A549 (cell line): ENCODE measurements around the gene MAZ. TPM values are rescaled to one million over a fixed set of nuclear protein-coding genes. Genes with fewer than 3 reads are reported as not detected.

Experiments used
- ATAC-seq, 2 experiments: fragments of 200-7000 bp in 1 of 2; fragments of >200 bp in 1 of 2; cut with Nextera tagmentation in 1 of 2; cut with Tn5 transposase in 1 of 2; 3 replicates each; pipeline versions ENCODE4 v1.8.0 to v1.9.1; 2018 to 2020; ENCODE audit warnings: mild to moderate bottlenecking in 1 of 2, moderate library complexity in 1 of 2
- CTCF ChIA-PET: fragments of 300-600 bp; sonication (Branson Sonifier 250); formaldehyde crosslinking; extraction: SDS; loops from one replicate; lab custom pipeline; 2021; ENCODE audit warnings: antibody characterized with exemption, inconsistent platforms; lab: Yijun Ruan, JAX
- POLR2A ChIA-PET: fragments of 350-600 bp; formaldehyde crosslinking; extraction: SDS; loops from one replicate; lab custom pipeline; 2021; ENCODE audit warnings: antibody characterized with exemption, inconsistent platforms; lab: Yijun Ruan, JAX
- DNase-seq, 2 experiments: peaks; one replicate each; pipeline versions ENCODE4 v3.0.0 to v3.0.0-alpha.2; 2011 to 2016; ENCODE audit warnings: low read depth in 1 of 2, low spot score in 1 of 2
- FAIRE-seq: peaks from 2 replicates; lab custom pipeline; 2011; peaks lifted over from hg19 to GRCh38; lab: Jason Lieb, UNC
- H3K27ac ChIP-seq, 2 experiments: fragments of >200 bp; sonication (Bioruptor Twin); formaldehyde crosslinking; 3 replicates each; pipeline ENCODE4 v1.5.1; 2016 to 2017
- H3K4me1 ChIP-seq: fragments of >200 bp; sonication (Bioruptor Twin); formaldehyde crosslinking; 3 replicates; pipeline ENCODE4 v1.6.1; 2016
- H3K4me2 ChIP-seq: fragments of >200 bp; sonication (Bioruptor Twin); formaldehyde crosslinking; 3 replicates; pipeline ENCODE4 v1.6.1; 2016
- H3K4me3 ChIP-seq: fragments of >200 bp; sonication (Bioruptor Twin); formaldehyde crosslinking; 3 replicates; pipeline ENCODE4 v1.5.1; 2016
- H3K9me3 ChIP-seq: fragments of >200 bp; sonication (Bioruptor Twin); formaldehyde crosslinking; 3 replicates; pipeline ENCODE4 v1.6.1; 2016
- ATOH8 ChIP-seq: fragments of 250-450 bp; sonication (Bioruptor Pico); IDR thresholded peaks from 2 replicates; pipeline ENCODE4 v1.5.0; 2020; ENCODE audit warnings: low read depth, mild to moderate bottlenecking, moderate library complexity
- E2F6 ChIP-seq: IDR thresholded peaks from 2 replicates; pipeline ENCODE4 v1.6.1; 2012; ENCODE audit warnings: low read depth, borderline replicate concordance
- EHMT2 ChIP-seq: fragments of 200-600 bp; sonication (generic); IDR thresholded peaks from 2 replicates; pipeline ENCODE4 v1.6.1; 2016; ENCODE audit warnings: antibody characterized with exemption, low read depth, mild to moderate bottlenecking, moderate library complexity
- EP300 ChIP-seq, 2 experiments: fragments of >200 bp; sonication (Bioruptor Twin); formaldehyde crosslinking; IDR thresholded peaks; 2 replicates in 1 of 2; 3 replicates in 1 of 2; pipeline ENCODE4 v1.6.1; 2016 to 2017
- FOXS1 ChIP-seq: fragments of 250-450 bp; sonication (Bioruptor Pico); IDR thresholded peaks from 2 replicates; pipeline ENCODE4 v1.5.0; 2020; ENCODE audit warnings: mild to moderate bottlenecking, moderate library complexity
- GATA3 ChIP-seq: IDR thresholded peaks from 2 replicates; pipeline ENCODE4 v1.6.1; 2012; ENCODE audit warnings: borderline replicate concordance
- HES2 ChIP-seq: fragments of >200 bp; sonication (Bioruptor Twin); formaldehyde crosslinking; IDR thresholded peaks from 2 replicates; pipeline ENCODE4 v1.6.1; 2016
- HEYL ChIP-seq: fragments of 250-450 bp; sonication (Bioruptor Pico); IDR thresholded peaks from 2 replicates; pipeline ENCODE4 v1.8.0; 2021; ENCODE audit warnings: mild to moderate bottlenecking, moderate library complexity
- HOXB5 ChIP-seq: fragments of 250-450 bp; sonication (Bioruptor Pico); IDR thresholded peaks from 2 replicates; pipeline ENCODE4 v1.5.0; 2020; ENCODE audit warnings: mild to moderate bottlenecking, moderate library complexity
- JUN ChIP-seq, 2 experiments: fragments of >200 bp; sonication (Bioruptor Twin); formaldehyde crosslinking; IDR thresholded peaks; 2 replicates in 1 of 2; 3 replicates in 1 of 2; pipeline ENCODE4 v1.6.1; 2016 to 2017
- JUNB ChIP-seq: fragments of >200 bp; sonication (Bioruptor Twin); formaldehyde crosslinking; IDR thresholded peaks from 2 replicates; pipeline ENCODE4 v1.6.1; 2016
- KDM1A ChIP-seq: fragments of 200-600 bp; sonication (generic); IDR thresholded peaks from 2 replicates; pipeline ENCODE4 v1.6.1; 2016; ENCODE audit warnings: low read depth, mild to moderate bottlenecking
- MAX ChIP-seq: IDR thresholded peaks from 2 replicates; pipeline ENCODE4 v1.6.1; 2012
- NFE2L2 ChIP-seq: fragments of 150-350 bp; conservative IDR thresholded peaks from 2 replicates; pipeline ENCODE4 v1.6.1; 2014; ENCODE audit warnings: low read length
- NR3C1 ChIP-seq: fragments of >200 bp; sonication (Bioruptor Twin); formaldehyde crosslinking; IDR thresholded peaks from 3 replicates; pipeline ENCODE4 v1.6.1; 2017
- PHF8 ChIP-seq: fragments of 200-600 bp; sonication (generic); IDR thresholded peaks from 2 replicates; pipeline ENCODE4 v1.6.1; 2016; ENCODE audit warnings: low read depth, mild to moderate bottlenecking, antibody characterized with exemption, moderate library complexity, borderline replicate concordance
- POLR2A ChIP-seq: IDR thresholded peaks from 2 replicates; pipeline ENCODE4 v1.6.1; 2012; ENCODE audit warnings: mild to moderate bottlenecking, low read length
- POLR2AphosphoS2 ChIP-seq: conservative IDR thresholded peaks from 2 replicates; pipeline ENCODE4 v1.6.1; 2012; ENCODE audit warnings: low read length, improper control_type of control experiment, inconsistent platforms
- RAD21 ChIP-seq, 2 experiments: fragments of >200 bp in 1 of 2; sonication (Bioruptor Twin) in 1 of 2; formaldehyde crosslinking in 1 of 2; IDR thresholded peaks in 1 of 2; conservative IDR thresholded peaks in 1 of 2; 2 replicates in 1 of 2; 3 replicates in 1 of 2; pipeline ENCODE4 v1.6.1; 2012 to 2018; ENCODE audit warnings: inconsistent platforms in 1 of 2
- REST ChIP-seq: fragments of 200-600 bp; sonication (generic); IDR thresholded peaks from 2 replicates; pipeline ENCODE4 v1.6.1; 2016; ENCODE audit warnings: antibody characterized with exemption, mild to moderate bottlenecking, moderate library complexity
- SREBF2 ChIP-seq: fragments of 450-650 bp; IDR thresholded peaks from 2 replicates; pipeline ENCODE4 v1.6.1; 2014; ENCODE audit warnings: mild to moderate bottlenecking, moderate library complexity
- TP53 ChIP-seq: fragments of 250-450 bp; sonication (Bioruptor Pico); IDR thresholded peaks from 2 replicates; pipeline ENCODE4 v1.5.0; 2021; ENCODE audit warnings: mild to moderate bottlenecking, moderate library complexity
- USF2 ChIP-seq: fragments of 450-650 bp; IDR thresholded peaks from 2 replicates; pipeline ENCODE4 v1.6.1; 2014; ENCODE audit warnings: antibody characterized with exemption
- ZC3H11A ChIP-seq: fragments of 450-650 bp; IDR thresholded peaks from 2 replicates; pipeline ENCODE4 v1.6.1; 2014; ENCODE audit warnings: antibody characterized with exemption, mild to moderate bottlenecking
- ZSCAN20 ChIP-seq: fragments of 250-450 bp; sonication (Bioruptor Pico); IDR thresholded peaks from 2 replicates; pipeline ENCODE4 v1.8.0; 2022; ENCODE audit warnings: mild to moderate bottlenecking, moderate library complexity
- WGBS: methylation state at CpG from one replicate; pipeline ENCODE4 v1.1.6; 2017; ENCODE audit errors: missing lambda C conversion rate; 5-methylcytosine and 5-hydroxymethylcytosine counted together
- polyA plus RNA-seq, 4 experiments: library from polyadenylated mRNA; depleted of rRNA in 3 of 4; stranded (reverse); fragments of >200 nt; fragmentation: RNase III in 1 of 4; extraction: RNeasy Plus Mini Kit Qiagen cat#74134 plus additional on column Dnase treatment in 1 of 4; gene quantifications; 2 replicates in 3 of 4; 3 replicates in 1 of 4; pipeline ENCODE4 v1.2.3, GENCODE V29; 2011 to 2017

The MAZ gene
- polyA plus RNA-seq, 2 of the 4 experiments (the other 2 are of a cell fraction), result 79.6 to 231 TPM

- no peak for DNase-seq
- TF ChIP-seq TP53 (CRISPR knock-in tag), result no peak
- no peak for TF ChIP-seq ATOH8 (CRISPR knock-in tag)
- no peak for TF ChIP-seq EHMT2
- no peak for TF ChIP-seq USF2
- TF ChIP-seq JUNB, result no peak
- no peak for TF ChIP-seq SREBF2
- TF ChIP-seq ZC3H11A, result no peak
- TF ChIP-seq ZSCAN20 (CRISPR knock-in tag), result no peak
- no peak for TF ChIP-seq HES2
- no peak for TF ChIP-seq FOXS1
- TF ChIP-seq HOXB5, result no peak
- no peak for TF ChIP-seq JUN (IDR thresholded peaks at IDR 0.05)
- no peak for TF ChIP-seq HEYL (CRISPR knock-in tag)
- TF ChIP-seq POLR2A, result no peak
- no peak for FAIRE-seq
- ATAC-seq, result no peak
- H3K27ac ChIP-seq, result no peak overlapping the region
- no peaks in the 10 kb centered on the region for H3K9me3 ChIP-seq
- H3K4me1 ChIP-seq, result no peaks in the 10 kb centered on the region
- H3K4me3 ChIP-seq, result no peak overlapping the region
- 59% methylated on average over 15 of the region's 15 CpGs for WGBS
- ChIA-PET POLR2A (no interaction called here), CTCF (interaction anchor here (0.9 to 1.7 kb wide), 2 partner anchors 36 to 74 kb away, joined by 3 to 6 read pairs; no protein-coding TSS in a partner anchor)
- H3K4me2 ChIP-seq, result no peak overlapping the region
Measured at GRCh38 chr16:29765167-29766032, 40.9 kb upstream of the MAZ start.

- no peak for DNase-seq
- H3K4me1 ChIP-seq, result no peaks in the 10 kb centered on the region
- TF ChIP-seq POLR2AphosphoS2, result no peak
- no peak for TF ChIP-seq HOXB5
- no peak for TF ChIP-seq ATOH8 (CRISPR knock-in tag)
- TF ChIP-seq GATA3, result no peak
- TF ChIP-seq KDM1A, result no peak
- TF ChIP-seq, all 56 proteins: peak for 0
- 76% methylated on average over 3 of the region's 3 CpGs for WGBS
- FAIRE-seq (no peak), ATAC-seq (no peak)
- Histone ChIP-seq H3K4me3 (no peak overlapping the region), H3K9me3 (no peaks in the 10 kb centered on the region), H3K4me2 (no peak overlapping the region), H3K27ac (no peak overlapping the region)
- ChIA-PET POLR2A (no interaction called here), CTCF (interaction anchor here (0.6 to 1.7 kb wide), 4 partner anchors 23 to 179 kb away, joined by 3 to 6 read pairs (median 4); no protein-coding TSS in a partner anchor)
Measured at GRCh38 chr16:29766571-29766970, 39.8 kb upstream of the MAZ start.

- Histone ChIP-seq H3K27ac (no peak overlapping the region), H3K9me3 (no peaks in the 10 kb centered on the region), H3K4me3 (no peak overlapping the region), H3K4me1 (no peaks in the 10 kb centered on the region), H3K4me2 (no peak overlapping the region)
- FAIRE-seq (no peak), ATAC-seq (no peak), DNase-seq (no peak)
- POLR2A ChIA-PET, result interaction anchor here (0.6 kb wide), 1 partner anchor 16 kb away, joined by 4 read pairs; no protein-coding TSS in a partner anchor
- CTCF ChIA-PET, result interaction anchor here (0.7 to 1.7 kb wide), 4 partner anchors 13 to 76 kb away, joined by 3 to 6 read pairs (median 4); no protein-coding TSS in a partner anchor
- WGBS, result 85% methylated on average over 3 of the region's 3 CpGs
- no peak for TF ChIP-seq ZSCAN20 (CRISPR knock-in tag)
- no peak for TF ChIP-seq REST
- no peak for TF ChIP-seq MAX
- no peak for TF ChIP-seq EP300 (IDR thresholded peaks at IDR 0.05)
- no peak for TF ChIP-seq NR3C1
- TF ChIP-seq PHF8, result no peak
- TF ChIP-seq NFE2L2, result no peak
- TF ChIP-seq FOXS1, result no peak
- no peak for TF ChIP-seq E2F6
- TF ChIP-seq RAD21 (conservative IDR thresholded peaks at IDR 0.05 in 1 of 2, IDR thresholded peaks at IDR 0.05 in 1 of 2), result no peak
Measured at GRCh38 chr16:29767062-29767461, 39.3 kb upstream of the MAZ start.
